GM12891 (cell line): ENCODE measurements around the gene PRSS50.

Experiments
- PAX5 ChIP-seq: IDR thresholded peaks from 2 replicates; pipeline ENCODE4 v1.6.1; 2011; ENCODE audit warnings: low read length, moderate library complexity, mild to moderate bottlenecking; ENCODE audit not compliant: insufficient read depth, severe bottlenecking
- POLR2A ChIP-seq: IDR thresholded peaks from 2 replicates; pipeline ENCODE4 v1.6.1; 2011; ENCODE audit warnings: low read depth, low read length, control low read depth
- POLR2AphosphoS5 ChIP-seq: IDR thresholded peaks from 2 replicates; pipeline ENCODE4 v1.6.1; 2011; ENCODE audit warnings: low read depth, low read length, control low read depth
- POU2F2 ChIP-seq: IDR thresholded peaks from 2 replicates; pipeline ENCODE4 v1.6.1; 2011; ENCODE audit warnings: low read depth, mild to moderate bottlenecking, control low read depth, low read length, moderate library complexity
- SPI1 ChIP-seq: IDR thresholded peaks from 2 replicates; pipeline ENCODE4 v1.6.1; 2011; ENCODE audit warnings: low read depth, low read length, control low read depth
- TAF1 ChIP-seq: IDR thresholded peaks from 2 replicates; pipeline ENCODE4 v1.6.1; 2011; ENCODE audit warnings: low read depth, low read length, control low read depth

GRCh38 chr3:46719735-46720271 lies 2.1 kb upstream of the PRSS50 start:
- TF ChIP-seq POLR2AphosphoS5 (no peak), POLR2A (no peak), TAF1 (no peak), POU2F2 (no peak), SPI1 (no peak), PAX5 (no peak)
